IgD-negative memory B cell (primary cell): Measurements from ENCODE around the gene CCDC112. TPM values are rescaled to one million over a fixed set of nuclear protein-coding genes. Genes with fewer than 3 reads are reported as not detected.
"Not testable (repeated sequence)": the region's sequence is repeated elsewhere in the genome, so short reads cannot be mapped to it uniquely, and the experiment has no call there.

Experiments used
- H3K27ac Mint-ChIP-seq, 3 donors: one replicate each; pipeline ENCODE4 v1.8.0; 2020 to 2022; ENCODE audit warnings: mild to moderate bottlenecking in 3 of 3, mixed read lengths in 3 of 3, moderate library complexity in 1 of 3
- H3K27me3 Mint-ChIP-seq: one replicate; pipeline ENCODE4 v1.8.0; 2021; ENCODE audit warnings: mixed read lengths
- H3K36me3 Mint-ChIP-seq: one replicate; pipeline ENCODE4 v1.8.0; 2020; ENCODE audit warnings: mild to moderate bottlenecking, mixed read lengths
- H3K4me1 Mint-ChIP-seq, 3 donors: one replicate each; pipeline ENCODE4 v1.8.0; 2020 to 2022; ENCODE audit warnings: mixed read lengths in 3 of 3, mild to moderate bottlenecking in 1 of 3
- H3K4me3 Mint-ChIP-seq, 4 donors: one replicate each; pipeline ENCODE4 v1.8.0; 2020 to 2022; ENCODE audit warnings: mild to moderate bottlenecking in 4 of 4, mixed read lengths in 4 of 4, moderate library complexity in 3 of 4
- H3K9me3 Mint-ChIP-seq, 3 donors: one replicate each; pipeline ENCODE4 v1.8.0; 2020 to 2021; ENCODE audit warnings: mixed read lengths in 3 of 3, mild to moderate bottlenecking in 1 of 3
- polyA plus RNA-seq: library from polyadenylated mRNA; unstranded; fragments of 300-500 nt; fragmentation: Illumina TruSeq; gene quantifications from one replicate; pipeline ENCODE4 v1.2.3, GENCODE V29; 2021

CCDC112 gene
- polyA plus RNA-seq, 1 donor from 2014 or later, result 10.8 TPM

DNA sequence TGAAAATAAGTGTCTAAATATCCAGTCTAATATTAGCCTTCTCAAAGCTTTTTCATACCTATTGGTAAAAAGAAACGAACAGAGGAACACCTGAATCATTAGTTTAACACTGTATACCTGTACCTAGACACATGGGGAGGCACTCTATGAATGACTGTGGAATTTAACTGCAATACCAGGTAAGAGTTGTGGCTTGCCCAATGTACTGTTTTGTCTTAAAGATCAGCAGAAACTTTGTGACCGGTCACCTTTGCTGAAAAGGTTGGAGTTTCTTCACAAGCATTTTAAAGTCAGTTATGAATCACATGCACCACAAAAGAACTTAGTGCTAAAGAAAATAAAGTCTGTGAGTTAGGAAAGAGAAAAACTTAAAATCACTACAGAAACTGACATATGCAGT is 36.2 kb downstream of the CCDC112 start:
- Mint-ChIP-seq H3K4me3 (peak overlapping the region in 2 of 4 donors; percentile 7 to 91), H3K36me3 (no peaks in the 10 kb centered on the region), H3K27me3 (no peaks in the 10 kb centered on the region), H3K9me3 (no peaks in the 10 kb centered on the region), H3K27ac (no peak overlapping the region), H3K4me1 (peaks cover 23 to 60% (median 59%) of the 10 kb centered on the region in 3 donors)

DNA sequence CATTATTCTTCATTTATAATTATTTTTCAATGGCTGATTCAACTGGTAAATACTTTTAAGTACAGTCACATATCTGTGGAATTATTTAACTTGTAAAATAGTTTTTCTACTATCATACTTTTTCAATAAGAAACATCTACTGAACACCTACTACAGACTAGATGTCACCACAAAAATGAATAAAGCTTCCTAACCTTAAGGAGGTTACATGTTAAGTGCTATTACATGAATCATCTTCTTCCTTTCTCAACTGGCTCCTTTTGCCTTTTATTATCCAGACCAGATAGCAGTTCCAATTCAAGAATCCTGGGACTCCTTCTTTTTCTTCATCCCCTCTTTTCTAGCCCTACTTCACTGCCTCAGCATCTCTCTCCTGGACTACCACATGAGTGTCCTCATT is 38.5 kb downstream of the CCDC112 start:
- H3K27ac Mint-ChIP-seq, result no peak overlapping the region
- H3K4me1 Mint-ChIP-seq, result peaks cover 25 to 67% (median 64%) of the 10 kb centered on the region in 3 donors
- H3K27me3 Mint-ChIP-seq, result no peaks in the 10 kb centered on the region
- no peaks in the 10 kb centered on the region for H3K9me3 Mint-ChIP-seq
- H3K4me3 Mint-ChIP-seq, result no peak overlapping the region
- no peaks in the 10 kb centered on the region for H3K36me3 Mint-ChIP-seq

DNA sequence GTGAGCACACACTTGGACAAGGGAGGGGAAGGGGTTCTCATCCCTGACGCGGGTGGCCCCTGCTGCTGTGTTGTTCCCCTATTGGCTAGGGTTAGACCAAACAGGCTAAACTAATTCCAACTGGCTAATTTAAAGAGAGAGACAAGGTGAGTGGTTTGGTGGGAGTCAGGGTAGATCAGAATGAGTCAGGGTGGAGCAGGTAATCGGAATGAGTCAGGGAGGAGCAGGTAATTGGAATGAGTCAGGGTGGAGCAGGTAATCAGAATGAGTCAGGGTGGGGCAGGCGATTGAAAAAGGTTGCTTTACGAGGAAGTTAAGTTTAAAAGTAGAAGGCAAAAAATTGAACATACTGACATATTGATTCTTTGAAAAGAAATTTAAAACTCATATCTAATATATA is 47.1 kb downstream of the CCDC112 start:
- peaks cover 8 to 25% (median 17%) of the 10 kb centered on the region in 3 donors for H3K4me1 Mint-ChIP-seq

DNA sequence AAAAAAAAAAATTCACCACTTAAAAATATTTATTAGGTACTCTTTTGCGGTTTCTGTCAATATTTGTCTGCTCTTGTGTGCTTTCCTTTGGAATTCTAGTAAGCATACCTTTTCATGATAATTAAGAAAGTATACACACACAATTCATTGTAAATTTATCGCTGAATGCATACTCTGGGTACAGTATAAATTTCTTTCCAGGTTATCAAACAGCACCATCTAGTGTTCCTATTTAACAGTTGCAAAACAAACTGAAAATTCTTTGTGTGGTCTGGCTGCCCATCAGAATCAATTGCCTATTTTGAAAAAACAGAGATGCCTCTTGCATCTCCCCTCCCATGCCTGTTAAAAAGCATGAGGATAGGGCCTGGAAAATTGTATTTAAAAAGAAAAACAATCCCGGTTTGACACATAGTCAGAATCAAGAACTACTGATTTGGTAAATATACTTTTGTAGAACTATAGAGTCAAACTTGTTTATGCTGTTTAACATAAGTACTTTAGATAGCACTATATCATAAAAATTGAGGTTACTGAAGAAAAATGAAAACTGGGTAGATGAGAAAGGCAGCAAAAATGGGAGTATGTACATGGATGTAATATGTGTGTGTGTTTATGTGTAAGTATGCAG is 50.0 kb downstream of the CCDC112 start:
- Mint-ChIP-seq H3K9me3 (no peaks in the 10 kb centered on the region), H3K36me3 (no peaks in the 10 kb centered on the region), H3K4me1 (peaks cover 8 to 26% (median 20%) of the 10 kb centered on the region in 3 donors), H3K27ac (peak overlapping the region in 1 of 3 donors; percentile 5), H3K27me3 (no peaks in the 10 kb centered on the region), H3K4me3 (no peak overlapping the region)

More for the DNA sequence above, 47.1 kb downstream of the CCDC112 start:
- not testable (repeated sequence) for H3K4me3 Mint-ChIP-seq, H3K27me3 Mint-ChIP-seq, H3K36me3 Mint-ChIP-seq, H3K9me3 Mint-ChIP-seq
- peak overlapping the region in 1 of 3 donors; percentile 41 for H3K27ac Mint-ChIP-seq

DNA sequence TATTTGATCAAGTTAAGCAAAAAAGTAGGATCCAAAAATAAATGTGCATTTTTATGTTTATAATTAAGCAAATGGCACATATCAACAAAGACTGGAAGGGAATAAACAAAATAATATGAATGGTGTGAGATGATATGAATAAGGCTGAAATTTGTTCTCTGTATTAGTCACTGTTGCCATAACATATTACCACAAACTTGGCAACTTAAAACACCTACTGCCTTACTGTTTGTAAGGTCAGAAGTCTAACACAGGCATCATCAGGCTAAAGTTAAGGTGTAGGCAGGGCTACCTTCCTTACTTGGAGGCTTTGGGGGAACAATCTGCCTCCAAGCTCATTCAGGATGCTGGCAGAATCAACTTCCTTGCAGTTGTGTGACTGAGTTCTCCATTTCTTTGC is 53.0 kb downstream of the CCDC112 start:
- peaks cover 2 to 17% (median 9%) of the 10 kb centered on the region in 3 donors for H3K4me1 Mint-ChIP-seq
- no peaks in the 10 kb centered on the region for H3K9me3 Mint-ChIP-seq
- no peak overlapping the region for H3K27ac Mint-ChIP-seq
- H3K4me3 Mint-ChIP-seq, result no peak overlapping the region
- H3K36me3 Mint-ChIP-seq, result no peaks in the 10 kb centered on the region
- no peaks in the 10 kb centered on the region for H3K27me3 Mint-ChIP-seq

DNA sequence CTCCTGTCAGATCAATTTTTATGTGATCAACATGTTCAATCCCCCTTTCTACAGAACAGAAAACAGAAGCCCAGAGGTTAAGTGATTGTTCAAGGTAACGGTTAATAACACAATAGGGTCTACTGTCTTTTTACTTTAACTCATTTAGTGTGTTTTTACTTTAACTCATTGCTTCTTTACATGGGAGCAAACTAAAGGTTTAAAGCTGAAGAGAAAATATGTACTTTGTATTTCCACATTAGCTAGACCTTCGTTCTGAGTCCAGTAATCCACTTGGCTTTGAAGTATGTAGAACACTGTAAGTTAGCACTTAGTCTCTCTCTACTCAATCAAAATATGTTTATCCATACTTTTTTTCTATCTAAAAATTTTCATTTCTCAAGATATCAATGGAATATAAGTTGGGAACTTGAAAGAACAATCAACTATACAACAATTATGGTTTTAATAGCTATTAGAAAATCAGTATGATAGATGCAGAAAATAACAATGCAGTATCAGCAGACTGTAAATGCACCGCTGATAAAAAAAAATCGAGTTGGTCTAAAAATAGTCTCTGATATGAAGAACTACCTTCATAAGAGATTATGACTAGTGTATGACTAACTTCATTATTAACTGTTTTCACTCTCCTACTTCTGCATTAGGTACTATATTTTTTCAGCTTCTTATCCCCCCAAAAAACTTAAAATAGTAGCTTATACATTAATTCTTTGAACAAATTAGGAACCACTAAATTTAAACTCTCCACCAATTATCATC is 54.4 kb downstream of the CCDC112 start:
- Mint-ChIP-seq H3K4me1 (peaks cover 2 to 17% (median 9%) of the 10 kb centered on the region in 3 donors), H3K9me3 (no peaks in the 10 kb centered on the region), H3K4me3 (no peak overlapping the region), H3K27ac (no peak overlapping the region), H3K36me3 (peaks cover 3% of the 10 kb centered on the region), H3K27me3 (no peaks in the 10 kb centered on the region)

DNA sequence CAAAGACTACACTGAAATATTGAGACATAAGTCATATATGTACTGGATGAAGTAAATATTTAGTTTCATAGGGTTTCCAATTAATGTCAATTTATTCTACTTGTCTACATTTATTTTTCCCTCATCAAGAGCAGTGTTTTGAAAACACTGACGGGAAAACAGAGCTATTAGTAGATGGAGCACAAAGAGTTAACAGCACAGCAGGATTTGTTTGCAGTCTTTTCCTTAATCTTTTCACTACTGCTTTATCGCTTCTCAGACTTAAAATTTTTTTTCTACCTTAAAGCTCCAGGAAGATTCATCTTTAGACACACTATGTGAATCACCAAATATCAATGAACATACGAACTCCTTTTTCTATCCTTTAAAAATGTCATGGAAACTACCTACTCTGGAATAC is 59.4 kb downstream of the CCDC112 start:
- H3K9me3 Mint-ChIP-seq, result no peaks in the 10 kb centered on the region
- no peaks in the 10 kb centered on the region for H3K27me3 Mint-ChIP-seq
- no peak overlapping the region for H3K4me3 Mint-ChIP-seq
- peaks cover 1 to 5% (median 4%) of the 10 kb centered on the region in 3 donors for H3K4me1 Mint-ChIP-seq
- no peak overlapping the region for H3K27ac Mint-ChIP-seq
- peaks cover 7% of the 10 kb centered on the region for H3K36me3 Mint-ChIP-seq

DNA sequence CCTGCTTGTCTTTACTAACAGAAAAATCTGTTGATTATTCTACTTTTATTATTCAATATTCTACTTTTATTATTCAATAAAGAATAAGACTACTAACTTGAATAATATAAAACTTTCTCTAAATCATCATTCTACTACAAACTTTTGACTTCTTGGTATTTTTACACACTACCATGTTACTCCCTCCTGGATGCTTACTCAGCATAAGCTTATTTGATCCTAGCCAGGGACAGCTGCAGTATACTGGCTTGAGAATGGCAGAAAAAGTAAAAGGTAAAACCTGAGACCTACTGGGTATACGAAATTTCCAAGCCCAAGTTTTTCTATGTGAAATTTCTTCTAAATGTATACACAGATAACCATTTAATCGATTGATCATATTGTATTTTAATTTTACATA is 59.9 kb downstream of the CCDC112 start:
- H3K27ac Mint-ChIP-seq, result no peak overlapping the region
- no peak overlapping the region for H3K4me3 Mint-ChIP-seq
- H3K27me3 Mint-ChIP-seq, result no peaks in the 10 kb centered on the region
- no peaks in the 10 kb centered on the region for H3K9me3 Mint-ChIP-seq
- peaks cover 10% of the 10 kb centered on the region for H3K36me3 Mint-ChIP-seq
- H3K4me1 Mint-ChIP-seq, result peaks cover 1 to 5% (median 4%) of the 10 kb centered on the region in 3 donors

DNA sequence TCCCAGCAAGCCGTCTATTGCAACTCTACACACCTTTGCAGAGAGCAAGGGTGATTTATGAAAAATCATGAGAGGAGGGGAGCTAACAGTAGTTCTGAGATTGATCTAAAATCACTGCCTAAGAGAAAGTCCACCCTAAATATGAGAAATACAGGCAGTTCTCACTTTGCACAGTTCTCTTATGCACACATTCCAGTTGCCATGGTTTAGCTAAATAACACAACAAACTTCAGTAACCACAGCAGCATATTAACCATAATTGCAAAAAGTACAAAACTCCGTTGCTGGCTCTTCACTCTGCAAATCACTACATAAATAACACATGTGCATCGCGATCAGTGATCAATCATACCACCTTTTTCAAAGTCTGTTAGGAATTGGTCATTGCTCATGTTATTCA is 64.9 kb downstream of the CCDC112 start:
- Mint-ChIP-seq H3K36me3 (peaks cover 7% of the 10 kb centered on the region), H3K4me3 (no peak overlapping the region), H3K9me3 (no peaks in the 10 kb centered on the region), H3K27ac (no peak overlapping the region), H3K27me3 (no peaks in the 10 kb centered on the region), H3K4me1 (peaks cover 4 to 5% (median 5%) of the 10 kb centered on the region in 3 donors)

DNA sequence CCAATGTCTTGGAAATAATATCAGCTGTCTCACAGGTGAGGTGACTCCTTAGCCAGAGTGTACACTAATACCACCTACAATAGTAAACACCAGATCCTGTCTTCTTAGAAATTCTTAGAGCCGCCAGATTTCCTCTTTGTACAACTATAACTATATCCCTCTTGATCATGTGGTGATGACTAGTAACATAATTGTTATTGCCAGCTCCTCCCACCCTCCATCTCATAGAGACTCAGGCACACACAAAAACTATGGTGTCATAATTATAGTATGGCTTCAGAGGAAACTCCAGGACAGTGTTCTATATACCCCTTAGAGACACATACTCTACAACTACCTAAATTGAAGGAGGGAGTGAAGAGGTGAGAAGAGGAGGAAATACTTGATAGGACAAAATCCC is 66.8 kb downstream of the CCDC112 start:
- H3K4me3 Mint-ChIP-seq, result no peak overlapping the region
- no peaks in the 10 kb centered on the region for H3K27me3 Mint-ChIP-seq
- H3K9me3 Mint-ChIP-seq, result no peaks in the 10 kb centered on the region
- peaks cover 5% of the 10 kb centered on the region for H3K36me3 Mint-ChIP-seq
- no peak overlapping the region for H3K27ac Mint-ChIP-seq
- peaks cover 4 to 8% (median 8%) of the 10 kb centered on the region in 3 donors for H3K4me1 Mint-ChIP-seq

DNA sequence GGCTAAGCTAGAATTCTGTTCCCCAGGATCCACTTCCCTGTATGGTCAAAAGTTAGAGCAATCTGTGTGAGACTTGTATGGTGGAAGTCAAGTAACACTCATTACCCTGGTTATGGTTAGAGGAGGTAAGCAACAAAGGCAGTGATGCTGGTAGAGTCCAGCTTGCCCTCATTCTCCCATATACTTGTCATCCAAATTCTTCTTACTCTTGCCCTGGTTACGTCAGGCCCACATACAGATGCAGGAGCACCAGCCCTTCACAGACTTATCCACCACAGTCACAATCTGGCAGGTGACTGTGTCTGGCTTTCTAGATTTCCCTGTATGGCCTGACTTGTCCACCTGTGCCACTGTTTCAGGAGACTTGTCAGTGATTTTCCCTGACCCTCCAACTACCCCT is 69.2 kb downstream of the CCDC112 start:
- Mint-ChIP-seq H3K4me1 (peaks cover 2 to 8% (median 3%) of the 10 kb centered on the region in 3 donors), H3K36me3 (peaks cover 3% of the 10 kb centered on the region), H3K27me3 (no peaks in the 10 kb centered on the region), H3K27ac (no peak overlapping the region), H3K9me3 (no peaks in the 10 kb centered on the region), H3K4me3 (no peak overlapping the region)

Other genes with a start within 250 kb of the CCDC112 start
- gene TRIM36, start 126.7 kb downstream of the CCDC112 start, polyA plus RNA-seq, result not detected
- 13.3 TPM for gene PGGT1B, start 33.8 kb downstream of the CCDC112 start, polyA plus RNA-seq
- gene FEM1C, start 248.1 kb upstream of the CCDC112 start, polyA plus RNA-seq, result 2.9 TPM